OCI-LY3 (cell line): Measurements from ENCODE around the gene CSRNP3.

Source experiments
- H2AFZ ChIP-seq: fragments of 200-600, 300-600 bp; shearing (Covaris generic); 2 replicates; pipeline ENCODE4 v1.6.0; 2014; ENCODE audit warnings: antibody characterized with exemption, low read depth, low read length
- H3K27ac ChIP-seq: fragments of 200-600, 300-600 bp; sonication (generic); 2 replicates; pipeline ENCODE4 v1.5.1; 2014; ENCODE audit warnings: mild to moderate bottlenecking, low read length, moderate library complexity, mixed read lengths
- H3K27me3 ChIP-seq: fragments of 200-600, 300-600 bp; sonication (generic); 2 replicates; pipeline ENCODE4 v1.6.1; 2014; ENCODE audit warnings: low read depth, low read length, mixed read lengths
- H3K36me3 ChIP-seq: fragments of 200-600, 300-600 bp; sonication (generic); replicated peaks from 2 replicates; pipeline ENCODE3; 2014; ENCODE audit warnings: low read depth, low read length, mixed read lengths
- H3K4me1 ChIP-seq: fragments of 300-600, 200-600 bp; sonication (generic); 2 replicates; pipeline ENCODE4 v1.6.1; 2014; ENCODE audit warnings: low read length, mixed read lengths
- H3K4me2 ChIP-seq: fragments of 200-600, 300-600 bp; sonication (generic); 2 replicates; pipeline ENCODE4 v1.6.1; 2014; ENCODE audit warnings: low read length, mixed read lengths
- H3K4me3 ChIP-seq: fragments of 300-600, 200-600 bp; sonication (generic); 2 replicates; pipeline ENCODE4 v1.5.1; 2014; ENCODE audit warnings: antibody characterized with exemption, mild to moderate bottlenecking, low read length, moderate library complexity
- H3K79me2 ChIP-seq: fragments of 300-600, 200-600 bp; shearing (Covaris generic); 2 replicates; pipeline ENCODE4 v1.6.1; 2014; ENCODE audit warnings: mild to moderate bottlenecking, low read length, mixed read lengths
- H3K9ac ChIP-seq: fragments of 300-600, 200-600 bp; shearing (Covaris generic); 2 replicates; pipeline ENCODE4 v1.6.0; 2014; ENCODE audit warnings: mild to moderate bottlenecking, low read length, moderate library complexity
- H3K9me3 ChIP-seq: fragments of 200-600, 300-600 bp; shearing (Covaris generic); 2 replicates; pipeline ENCODE4 v1.6.1; 2014; ENCODE audit warnings: low read length, mixed read lengths; ENCODE audit not compliant: insufficient read depth
- H4K20me1 ChIP-seq: fragments of 200-600, 300-600 bp; sonication (generic); 2 replicates; pipeline ENCODE4 v1.6.1; 2016; ENCODE audit warnings: low read length, mixed read lengths; ENCODE audit not compliant: insufficient read depth
- CTCF ChIP-seq: fragments of 200-600, 300-600 bp; sonication (generic); IDR thresholded peaks from 2 replicates; pipeline ENCODE4 v1.5.1; 2014; ENCODE audit warnings: antibody characterized with exemption, low read length, low read depth
- EZH2phosphoT487 ChIP-seq: fragments of 200-600 bp; shearing (Covaris generic); IDR thresholded peaks from 2 replicates; pipeline ENCODE4 v1.6.1; 2018; ENCODE audit warnings: antibody characterized with exemption, mixed run types, low read depth

The CSRNP3 gene

GRCh38 chr2:165632594-165632993 is 163.1 kb downstream of the CSRNP3 start:
- Histone ChIP-seq H3K36me3 (no peaks in the 10 kb centered on the region), H2AFZ (no peak overlapping the region), H3K4me1 (peaks cover 3% of the 10 kb centered on the region), H4K20me1 (no peaks in the 10 kb centered on the region), H3K79me2 (no peaks in the 10 kb centered on the region), H3K9ac (no peak overlapping the region), H3K9me3 (no peaks in the 10 kb centered on the region), H3K27me3 (no peaks in the 10 kb centered on the region), H3K4me3 (no peak overlapping the region), H3K4me2 (no peak overlapping the region), H3K27ac (no peak overlapping the region)
- no peak for TF ChIP-seq EZH2phosphoT487
- no peak for TF ChIP-seq CTCF

- no peak for TF ChIP-seq EZH2phosphoT487
- no peak for TF ChIP-seq CTCF
- H3K4me2 ChIP-seq = no peak overlapping the region
- H2AFZ ChIP-seq = no peak overlapping the region
- H3K4me3 ChIP-seq = no peak overlapping the region
- no peak overlapping the region for H3K9ac ChIP-seq
- H3K79me2 ChIP-seq = no peaks in the 10 kb centered on the region
- H3K36me3 ChIP-seq = no peaks in the 10 kb centered on the region
- no peak overlapping the region for H3K27ac ChIP-seq
- H3K27me3 ChIP-seq = no peaks in the 10 kb centered on the region
- no peaks in the 10 kb centered on the region for H3K4me1 ChIP-seq
- no peaks in the 10 kb centered on the region for H4K20me1 ChIP-seq
- no peaks in the 10 kb centered on the region for H3K9me3 ChIP-seq
Measured at GRCh38 chr2:165633431-165633830, 163.9 kb downstream of the CSRNP3 start.

GRCh38 chr2:165634282-165634681 is 164.8 kb downstream of the CSRNP3 start:
- H3K4me2 ChIP-seq = no peak overlapping the region
- no peaks in the 10 kb centered on the region for H3K27me3 ChIP-seq
- no peak overlapping the region for H2AFZ ChIP-seq
- H3K36me3 ChIP-seq = no peaks in the 10 kb centered on the region
- no peaks in the 10 kb centered on the region for H3K4me1 ChIP-seq
- no peak overlapping the region for H3K27ac ChIP-seq
- TF ChIP-seq CTCF (no peak), EZH2phosphoT487 (no peak)
- no peak overlapping the region for H3K9ac ChIP-seq
- H3K4me3 ChIP-seq = no peak overlapping the region
- H4K20me1 ChIP-seq = no peaks in the 10 kb centered on the region
- H3K9me3 ChIP-seq = no peaks in the 10 kb centered on the region
- no peaks in the 10 kb centered on the region for H3K79me2 ChIP-seq

- Histone ChIP-seq H3K4me2 (no peak overlapping the region), H3K27ac (no peak overlapping the region)
Measured at GRCh38 chr2:165634855-165635254, 165.4 kb downstream of the CSRNP3 start.

More at GRCh38 chr2:165634855-165635254, 165.4 kb downstream of the CSRNP3 start:
- Histone ChIP-seq H3K4me1 (no peaks in the 10 kb centered on the region), H4K20me1 (no peaks in the 10 kb centered on the region), H3K4me3 (no peak overlapping the region), H3K27me3 (no peaks in the 10 kb centered on the region), H3K9me3 (no peaks in the 10 kb centered on the region), H2AFZ (no peak overlapping the region), H3K36me3 (no peaks in the 10 kb centered on the region), H3K9ac (no peak overlapping the region), H3K79me2 (no peaks in the 10 kb centered on the region)
- TF ChIP-seq CTCF = no peak
- no peak for TF ChIP-seq EZH2phosphoT487
